Esophagus squamous epithelium (tissue), 4 donors: ENCODE data around the gene CDC42BPG.

ENCODE experiments used
- CTCF ChIP-seq, 6 experiments: fragments of 450-650 bp in 4 of 6; fragments of 200-600 bp in 2 of 6; sonication (generic) in 2 of 6; IDR thresholded peaks; one replicate each; pipeline ENCODE4 v1.5.1; 2016 to 2019; ENCODE audit warnings: antibody characterized with exemption in 6 of 6, mild to moderate bottlenecking in 4 of 6, moderate library complexity in 4 of 6
- POLR2A ChIP-seq, 4 donors: fragments of 450-650 bp; IDR thresholded peaks; one replicate each; pipeline ENCODE4 v1.6.1; 2017; ENCODE audit warnings: antibody characterized with exemption in 4 of 4, mild to moderate bottlenecking in 4 of 4, moderate library complexity in 3 of 4

- TF ChIP-seq CTCF (IDR thresholded peaks at IDR 0.05) (no peak), POLR2A (IDR thresholded peaks at IDR 0.05) (no peak)
These were observed 2.7 kb downstream of the CDC42BPG start for GRCh38 chr11:64841592-64842365.
